NCI-H2107 treated with DMSO at 0.1 percent for 48 hours (cell line): Measurements from ENCODE around the gene TESK1.

ENCODE experiments used
- DNase-seq: peaks from one replicate; lab custom pipeline; 2025; ENCODE audit not compliant: unreplicated experiment; lab: John Stamatoyannopoulos, UW

The TESK1 gene

GRCh38 chr9:35646153-35646532 lies 41.1 kb downstream of the TESK1 start:
- no peak for DNase-seq

DNA sequence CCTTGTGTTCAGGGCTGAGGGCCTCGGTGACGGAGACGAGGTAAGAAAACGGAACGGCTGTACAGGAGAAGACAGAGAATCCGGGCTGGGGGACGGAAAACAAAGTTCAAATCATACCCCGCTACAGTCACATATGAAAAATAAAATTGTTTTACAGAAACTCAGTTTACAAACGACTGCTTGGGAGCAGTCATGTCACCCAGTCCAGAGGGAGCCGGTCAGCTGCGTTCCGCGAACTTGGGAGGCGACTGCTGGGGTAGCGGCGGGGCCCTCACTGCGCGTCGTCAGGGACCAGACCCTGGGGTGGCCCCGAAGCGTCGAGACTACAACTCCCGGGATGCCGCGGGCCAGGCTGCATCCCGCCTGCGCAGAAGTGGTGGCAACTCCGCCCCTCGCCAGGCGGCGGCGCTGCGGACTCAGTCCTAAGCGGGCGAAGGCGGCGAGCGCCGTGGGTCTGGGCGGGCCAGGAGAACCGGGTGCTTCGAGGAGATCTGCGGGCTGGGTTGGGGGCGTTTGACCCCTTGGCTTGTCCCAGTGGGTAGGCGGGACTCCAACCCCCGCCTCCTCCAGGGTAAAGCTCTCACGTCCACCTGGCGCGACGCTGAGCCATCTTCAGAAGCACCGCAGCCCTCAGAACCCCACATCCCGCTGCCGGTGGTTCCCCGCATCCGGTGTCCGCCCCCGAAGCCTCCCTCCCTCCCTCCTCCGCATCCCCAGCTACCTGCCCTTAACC lies 41.6 kb downstream of the TESK1 start:
- peak; percentile 65 for DNase-seq

DNA sequence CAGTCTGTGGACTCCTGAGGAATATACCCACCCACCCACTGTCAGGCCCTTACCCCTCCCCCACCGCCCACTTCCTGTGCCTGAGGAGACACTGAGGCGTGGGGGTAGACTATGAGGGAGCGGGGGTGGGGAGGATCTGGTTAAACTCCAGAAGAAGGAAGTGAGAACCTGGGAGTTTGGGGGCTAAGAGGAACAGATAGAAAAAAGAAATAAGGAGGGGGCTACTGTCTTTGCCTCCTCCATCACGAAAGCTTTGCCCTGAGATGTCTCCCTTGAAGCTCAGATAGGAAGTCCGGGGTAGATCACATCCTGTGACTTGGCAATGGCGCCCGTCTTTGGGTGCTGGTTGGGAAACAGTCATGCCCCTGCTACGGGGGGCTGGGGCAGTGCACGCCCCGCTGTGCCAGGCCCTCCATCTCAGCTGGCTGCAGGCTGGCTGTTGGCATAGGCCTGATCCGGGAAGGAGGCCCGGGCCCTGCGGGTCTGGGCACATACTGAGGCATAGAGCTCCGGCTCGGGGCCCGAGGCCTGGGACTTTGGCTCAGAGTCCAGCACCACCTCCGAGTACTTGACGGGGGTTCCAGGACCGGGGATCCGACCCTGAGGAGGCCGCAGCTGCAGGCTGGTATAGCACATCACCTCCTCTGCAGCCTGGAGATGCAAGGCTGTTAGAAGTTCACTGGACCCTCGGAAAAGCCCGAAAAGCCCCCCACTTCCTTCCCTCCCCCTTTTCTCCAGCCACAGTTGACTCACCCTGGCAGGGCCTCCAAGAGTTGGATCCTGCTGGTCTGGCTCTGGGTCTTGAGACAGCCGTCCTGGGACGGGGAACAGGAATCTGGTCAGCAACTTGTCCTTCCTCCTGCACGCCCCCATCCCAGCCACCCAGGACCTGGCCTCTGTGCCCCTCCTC lies 44.6 kb downstream of the TESK1 start:
- DNase-seq, result no peak

DNA sequence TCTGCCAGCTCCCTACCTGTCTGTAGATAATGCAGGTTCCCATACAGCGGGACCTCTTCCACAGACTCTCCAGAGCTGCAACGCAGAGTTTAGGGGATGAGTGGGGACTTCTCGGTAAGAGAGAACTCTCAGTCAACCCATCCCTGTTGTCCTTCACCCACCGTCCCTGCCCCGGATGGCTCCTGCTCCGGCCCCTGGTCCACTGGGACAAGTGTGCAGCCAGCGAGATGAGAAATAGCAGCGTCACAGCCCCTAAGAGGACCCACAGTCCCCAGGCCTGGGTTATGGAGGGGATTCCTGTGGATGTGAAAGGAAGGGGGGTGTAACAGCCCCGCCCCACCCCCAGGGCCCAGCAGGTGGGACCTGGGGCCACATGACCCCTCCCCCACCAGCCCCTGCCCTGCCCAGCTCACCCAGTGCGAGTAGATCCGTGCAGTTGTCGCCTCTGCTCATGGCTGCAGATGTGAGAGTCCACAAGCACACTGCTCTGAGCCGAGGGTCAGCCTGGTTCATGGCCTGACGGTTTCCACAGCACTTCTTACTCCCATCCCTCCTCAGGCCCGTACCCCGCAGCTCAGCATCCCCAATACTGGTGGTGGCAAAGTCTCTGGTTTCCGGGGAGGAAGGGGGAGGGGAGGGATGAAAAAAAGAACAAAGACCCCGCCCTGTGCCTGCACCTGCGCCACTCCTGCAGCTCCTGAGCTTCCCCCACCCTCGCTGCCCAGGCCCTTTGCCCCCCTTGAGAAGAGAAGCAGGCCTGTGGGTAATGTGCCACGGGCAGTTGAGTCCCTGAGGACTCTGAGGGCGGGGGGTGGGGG lies 45.5 kb downstream of the TESK1 start, which contains the start of gene SIT1:
Gene SIT1 (minus strand): TSS at position 591 of the 818 bp plus-strand sequence. CDS start 78 bp downstream, at position 513.
- DNase-seq, result no peak

GRCh38 chr9:35651956-35652828 lies 47.1 kb downstream of the TESK1 start:
- no peak for DNase-seq

- no peak for DNase-seq
Observed at GRCh38 chr9:35652829-35653209, 47.8 kb downstream of the TESK1 start.

DNA sequence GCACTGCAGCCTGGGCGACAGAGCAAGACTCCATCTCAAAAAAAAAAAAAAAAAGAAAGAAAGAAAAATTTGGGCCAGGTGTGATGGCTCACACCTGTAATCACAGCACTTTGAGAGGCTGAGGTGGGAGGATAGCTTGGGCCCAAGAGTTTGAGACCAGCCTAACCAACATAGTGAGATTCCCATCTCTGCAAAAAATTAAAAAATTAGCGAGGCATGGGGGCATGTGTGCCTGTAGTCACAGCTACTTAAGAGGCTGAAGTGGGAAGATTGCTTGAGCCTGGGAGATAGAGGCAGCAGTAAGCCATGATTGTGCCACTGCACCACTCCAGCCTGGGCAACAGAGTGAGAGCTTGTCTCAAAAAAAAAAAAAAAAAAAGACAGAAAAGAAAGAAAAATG lies 48.5 kb downstream of the TESK1 start:
- DNase-seq, result no peak

DNA sequence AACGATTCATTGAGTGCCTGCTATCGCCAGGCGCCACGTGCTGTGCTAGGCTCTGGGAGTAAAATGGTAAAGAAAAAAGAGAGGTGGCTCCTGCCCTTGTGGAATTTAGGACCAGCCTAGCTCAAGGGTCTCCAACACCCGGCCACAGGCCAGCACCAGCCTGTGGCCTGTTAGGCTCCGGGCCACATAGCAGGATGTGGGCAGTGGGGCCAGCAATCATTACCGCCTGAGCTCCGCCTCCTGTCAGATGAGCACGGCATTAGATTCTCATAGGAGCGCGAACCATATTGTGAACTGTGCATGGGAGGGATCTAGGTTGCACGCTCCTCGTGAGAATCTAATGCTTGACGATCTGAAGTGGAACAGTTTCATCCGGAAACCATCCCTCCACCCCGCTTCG lies 51.3 kb downstream of the TESK1 start:
- no peak for DNase-seq

DNA sequence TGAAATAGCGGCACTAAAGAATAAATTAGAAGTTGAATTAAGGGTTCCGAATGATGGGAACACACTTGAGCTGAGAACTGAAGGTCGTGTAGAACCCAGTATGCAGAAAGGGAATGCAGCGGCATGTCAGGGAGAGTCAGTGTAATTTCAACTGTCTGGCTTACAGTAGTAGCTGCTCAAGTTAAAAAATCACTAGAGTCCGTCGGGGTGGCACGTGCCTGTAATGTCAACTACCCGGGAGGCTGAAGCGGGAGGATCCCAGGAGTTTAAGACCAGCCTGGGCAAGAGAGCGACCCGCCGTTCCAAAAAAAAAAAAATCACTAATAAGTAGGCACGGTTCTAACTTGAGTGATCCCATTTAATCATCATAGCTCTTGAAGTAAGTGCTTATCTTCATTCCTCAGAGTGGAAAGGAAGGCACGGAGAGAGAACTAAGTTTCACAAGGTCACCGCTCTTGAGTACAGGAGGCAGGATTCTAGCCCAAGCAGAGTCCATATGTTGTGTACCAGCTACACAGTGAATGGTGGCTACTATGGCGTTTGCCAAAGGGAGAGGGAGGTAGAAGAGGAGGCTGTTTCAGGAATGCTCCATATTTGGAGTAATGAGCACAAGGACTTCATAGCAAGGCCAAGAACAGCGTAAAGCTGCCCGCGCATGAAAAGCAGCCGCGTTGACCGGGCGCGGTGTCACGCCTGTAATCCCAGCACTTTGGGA lies 51.9 kb downstream of the TESK1 start:
- DNase-seq, result no peak

- DNase-seq, result peak; percentile 94
Observed at GRCh38 chr9:35657546-35658136, 52.6 kb downstream of the TESK1 start, which contains the start of gene RMRP. TSS of gene RMRP (minus strand) at chr9:35658019.

GRCh38 chr9:35658137-35658967 lies 53.3 kb downstream of the TESK1 start, which contains the start of gene CCDC107:
TSS of gene CCDC107 (plus strand) at chr9:35658292. CDS start at chr9:35658380, 88 bp downstream.
- peak; percentile 94 for DNase-seq

DNA sequence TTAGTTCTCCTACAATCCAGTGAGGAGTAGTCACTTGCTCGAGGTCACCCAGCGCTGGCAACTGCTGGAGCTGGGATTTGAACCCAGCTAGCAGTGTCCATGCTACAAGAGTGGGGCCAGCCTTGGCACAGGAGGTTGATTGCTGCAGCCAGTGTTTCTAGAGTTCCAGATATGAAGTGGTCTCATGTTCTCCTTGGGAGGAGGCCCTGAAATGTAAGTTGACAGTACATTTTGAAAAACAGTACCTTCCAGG lies 53.8 kb downstream of the TESK1 start:
- DNase-seq, result no peak

- no peak for DNase-seq
Observed at GRCh38 chr9:35659340-35659739, 54.3 kb downstream of the TESK1 start.
